LNCaP clone FGC (cell line): Measurements from ENCODE around the gene NUSAP1.

ENCODE experiments used
- DNase-seq: peaks from one replicate; pipeline ENCODE4 v3.0.0-alpha.2; 2011; ENCODE audit warnings: low read depth
- H3K4me3 ChIP-seq: 2 replicates; pipeline ENCODE4 v1.5.1; 2011; ENCODE audit warnings: mild to moderate bottlenecking, low read depth, low read length, control low read depth
- CTCF ChIP-seq: IDR thresholded peaks from 2 replicates; pipeline ENCODE4 v1.5.1; 2012; ENCODE audit warnings: mild to moderate bottlenecking; ENCODE audit not compliant: control insufficient read depth, insufficient read depth; ENCODE audit errors: extremely low read depth

NUSAP1 gene

GRCh38 chr15:41334293-41335120 is 1.8 kb downstream of the NUSAP1 start:
- DNase-seq = no peak
- H3K4me3 ChIP-seq = peak overlapping the region; percentile 96
- no peak for TF ChIP-seq CTCF

GRCh38 chr15:41336549-41336948 is 3.9 kb downstream of the NUSAP1 start:
- no peak for TF ChIP-seq CTCF
- DNase-seq = no peak
- no peak overlapping the region for H3K4me3 ChIP-seq

- no peak for TF ChIP-seq CTCF
- DNase-seq = no peak
- no peak overlapping the region for H3K4me3 ChIP-seq
These were observed 4.4 kb downstream of the NUSAP1 start for GRCh38 chr15:41337047-41337446.

GRCh38 chr15:41337631-41338522 is 5.2 kb downstream of the NUSAP1 start:
- TF ChIP-seq CTCF = no peak
- no peak for DNase-seq
- H3K4me3 ChIP-seq = no peak overlapping the region

DNA sequence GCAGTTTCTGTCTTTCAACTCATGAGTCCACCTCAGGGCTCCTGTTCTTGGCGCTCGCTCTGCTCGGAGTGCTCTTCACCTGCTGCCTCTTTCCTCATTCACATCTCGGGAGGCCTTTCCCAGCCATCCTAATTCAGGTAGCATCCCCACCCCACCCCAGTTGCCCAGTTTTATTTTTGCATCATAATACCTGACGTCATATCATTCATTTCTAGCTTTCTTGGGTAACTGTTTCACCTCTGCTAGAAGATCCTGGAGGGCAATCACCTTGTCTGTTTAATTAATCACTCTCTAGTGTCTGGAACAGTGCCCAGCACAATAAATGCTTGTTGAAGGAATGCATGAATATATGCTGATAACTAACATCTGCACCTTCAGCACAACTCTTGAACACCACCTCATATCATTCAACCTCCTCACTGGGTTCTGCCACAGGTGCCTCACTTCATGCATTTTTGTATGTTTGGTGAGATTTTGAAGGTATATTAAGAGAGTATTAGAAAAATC is 7.6 kb downstream of the NUSAP1 start:
- no peak for TF ChIP-seq CTCF
- H3K4me3 ChIP-seq = no peak overlapping the region
- DNase-seq = no peak

- TF ChIP-seq CTCF = no peak
- no peak overlapping the region for H3K4me3 ChIP-seq
- no peak for DNase-seq
These were observed 8.8 kb downstream of the NUSAP1 start for GRCh38 chr15:41341519-41341918.
